Measurements from ENCODE around the gene CEACAM6. TPM values are rescaled to one million over a fixed set of nuclear protein-coding genes. Genes with fewer than 3 reads are reported as not detected.
"Not testable (repeated sequence)": the region's sequence is repeated elsewhere in the genome, so short reads cannot be mapped to it uniquely, and the experiment has no call there.

Gene CEACAM6
- polyA plus RNA-seq (2013, experiment 1 of 2; ENCODE audit: insufficient read length) = not detected
- not detected for polyA plus RNA-seq (2013, experiment 2 of 2; ENCODE audit: insufficient read length)

- no peak for DNase-seq
Observed at GRCh38 chr19:41755328-41755913, at the start of gene CEACAM6. Gene CEACAM6 (plus strand): TSS chr19:41755530. CDS start chr19:41755639, 109 bp downstream.

- peak; percentile 14 for DNase-seq
Observed at GRCh38 chr19:41706741-41707501, 48.4 kb upstream of the CEACAM6 start.

GRCh38 chr19:41707502-41707812 is 47.9 kb upstream of the CEACAM6 start:
- no peak for DNase-seq

GRCh38 chr19:41707871-41708371 is 47.4 kb upstream of the CEACAM6 start:
- no peak for DNase-seq

- DNase-seq = no peak
Observed at GRCh38 chr19:41708481-41708880, 46.8 kb upstream of the CEACAM6 start, which contains the start of gene CEACAM5. Gene CEACAM5 (plus strand): TSS chr19:41708626. CDS start chr19:41708732, 106 bp downstream.

- DNase-seq = not testable (repeated sequence)
Observed at GRCh38 chr19:41709516-41709915, 45.8 kb upstream of the CEACAM6 start.

DNA sequence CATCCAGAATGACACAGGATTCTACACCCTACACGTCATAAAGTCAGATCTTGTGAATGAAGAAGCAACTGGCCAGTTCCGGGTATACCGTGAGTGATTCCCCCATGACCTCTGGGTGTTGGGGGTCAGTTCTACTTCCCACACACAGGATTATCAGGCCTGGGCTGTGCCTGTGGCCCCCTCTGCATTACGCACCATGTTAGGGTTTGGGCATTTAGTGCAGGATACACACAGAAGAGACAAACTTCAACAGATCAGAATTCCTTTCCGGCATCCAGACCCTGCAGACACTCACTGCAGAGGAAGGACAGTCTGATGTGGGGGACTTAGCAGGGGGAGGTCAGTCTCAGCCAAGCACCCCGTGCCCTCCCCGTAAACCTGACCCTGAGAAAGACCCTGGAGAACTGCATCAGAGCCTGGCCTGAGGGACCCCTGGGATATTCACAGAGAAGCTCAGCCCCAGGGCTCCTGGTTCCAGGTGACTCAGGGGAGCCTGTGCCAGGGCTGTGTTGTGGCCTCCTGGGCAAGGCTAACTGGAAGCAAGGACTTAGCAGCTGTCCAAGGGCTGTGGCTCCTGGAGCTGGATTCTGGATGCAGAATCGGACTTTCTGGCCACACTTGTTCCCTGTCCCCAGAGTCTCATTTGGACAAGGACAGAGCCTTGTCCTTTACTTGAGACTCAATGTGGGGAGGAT is 45.2 kb upstream of the CEACAM6 start:
- DNase-seq = no peak

DNA sequence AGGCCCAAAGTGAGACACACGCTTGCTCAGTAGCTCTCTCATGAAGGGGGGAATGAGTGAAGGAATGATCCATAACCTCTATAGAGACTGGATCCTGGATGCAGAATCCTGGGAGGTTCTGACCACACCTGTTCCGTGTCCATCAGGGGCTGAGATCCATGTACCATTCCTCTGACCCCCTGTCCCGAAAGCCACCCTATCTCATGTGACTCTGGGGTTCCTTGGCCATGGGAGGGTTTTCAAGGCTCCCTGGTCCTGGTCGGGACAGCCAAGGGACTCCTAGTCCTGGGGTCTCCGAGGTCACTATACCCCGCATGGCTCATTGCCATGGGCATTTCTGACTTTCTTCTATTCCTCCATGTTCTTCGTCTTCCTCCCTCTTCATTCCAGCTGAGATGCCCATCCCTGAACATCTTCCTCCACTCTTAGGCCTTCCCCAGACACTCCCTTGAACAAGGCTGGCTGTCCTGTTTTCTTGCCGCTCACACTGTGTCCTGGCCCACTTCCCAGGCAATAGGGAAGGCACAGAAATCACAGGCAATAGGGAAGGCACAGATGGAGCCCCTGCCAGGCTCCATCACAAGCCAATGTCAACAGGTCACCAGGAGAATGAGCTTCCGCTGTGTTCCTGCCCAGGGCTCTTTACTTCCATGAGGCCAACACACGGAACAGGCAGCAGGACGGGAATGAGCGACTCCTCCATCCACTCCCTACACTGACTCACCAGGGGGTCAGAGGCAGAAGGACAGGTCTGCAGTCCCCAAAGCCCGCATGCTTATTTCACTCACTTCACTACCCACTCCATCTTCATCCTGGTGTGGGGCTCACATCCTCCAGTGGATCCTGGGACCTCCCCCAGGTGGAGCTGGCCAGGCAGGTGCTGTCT is 43.7 kb upstream of the CEACAM6 start:
- DNase-seq = no peak

DNA sequence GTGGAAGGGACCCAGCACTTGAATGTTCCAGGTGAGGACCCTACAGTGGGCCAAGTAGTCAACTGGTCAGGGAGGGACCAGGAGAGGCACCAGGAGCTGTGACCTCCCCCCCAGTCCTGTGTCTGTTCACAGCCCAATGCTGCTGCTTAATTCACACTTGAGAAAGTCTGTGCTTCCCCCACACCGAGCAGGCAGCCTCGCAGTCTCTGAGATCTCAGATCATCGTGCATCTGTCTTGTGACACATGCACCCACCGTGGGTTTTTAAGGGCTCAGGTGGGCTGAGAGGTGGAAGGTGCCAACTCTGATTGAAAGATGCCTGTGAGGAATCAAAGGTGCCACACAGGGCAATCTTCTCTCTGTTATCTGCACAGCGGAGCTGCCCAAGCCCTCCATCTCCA is 40.7 kb upstream of the CEACAM6 start:
- DNase-seq = no peak

DNA sequence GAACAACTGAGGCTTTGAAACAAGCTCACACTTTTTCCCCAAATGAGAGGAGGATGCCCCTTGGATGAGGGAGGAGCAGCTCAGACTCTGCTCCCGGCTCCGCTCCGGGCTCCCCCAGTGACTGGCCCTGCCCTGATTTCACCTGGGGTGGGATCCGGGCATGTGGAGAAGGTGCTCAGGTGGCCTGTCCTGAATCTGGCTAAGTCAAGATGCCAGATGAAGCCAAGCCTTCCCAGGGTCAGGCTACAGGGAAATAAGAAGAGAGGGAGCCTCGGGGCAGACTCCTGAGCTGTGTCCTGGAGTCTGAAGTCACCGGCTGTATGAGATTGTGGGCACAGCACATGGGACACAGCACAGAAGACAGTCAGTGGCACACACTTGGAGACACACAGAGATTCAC is 36.6 kb upstream of the CEACAM6 start:
- no peak for DNase-seq

- no peak for DNase-seq
Observed at GRCh38 chr19:41720103-41720502, 35.2 kb upstream of the CEACAM6 start.

DNA sequence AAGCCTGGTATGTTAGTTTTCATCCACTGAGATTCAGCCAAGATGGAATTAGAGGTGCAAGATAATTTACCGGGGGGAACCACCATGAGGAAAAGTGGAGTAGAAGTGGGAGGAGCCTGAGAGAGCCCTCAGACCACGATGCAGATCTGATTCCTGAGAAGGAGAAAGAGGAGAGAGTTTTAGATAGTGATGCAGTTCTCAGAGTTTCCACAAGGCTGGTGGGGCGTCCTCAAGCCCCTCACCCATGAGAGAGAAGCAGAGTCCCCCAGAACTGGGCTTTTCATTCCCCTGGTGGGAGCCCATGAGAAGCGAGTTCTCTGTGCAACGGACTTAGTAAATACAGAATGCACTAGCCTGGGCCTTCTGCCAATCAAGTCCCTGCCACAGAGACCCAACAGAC is 28.8 kb upstream of the CEACAM6 start:
- DNase-seq = no peak

DNA sequence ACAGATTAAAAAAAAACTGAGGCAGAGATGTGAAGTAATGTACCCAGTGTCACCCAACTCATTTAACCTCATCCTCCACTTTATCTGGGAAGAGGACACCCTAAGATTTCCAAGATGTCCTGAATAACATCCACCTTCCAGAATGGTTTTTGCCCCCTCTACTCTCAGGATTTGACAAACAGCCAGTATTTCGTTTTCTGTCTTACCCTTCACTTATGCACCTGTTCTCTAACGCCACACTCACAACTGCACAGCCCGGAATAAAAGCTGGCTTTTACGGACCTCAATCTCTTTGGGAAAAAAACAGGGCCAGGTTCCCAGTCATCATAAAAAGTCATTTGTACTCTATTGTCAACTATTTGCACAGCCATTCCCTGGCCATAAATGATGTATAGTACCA is 21.2 kb upstream of the CEACAM6 start:
- no peak for DNase-seq

GRCh38 chr19:41734585-41734984 is 20.7 kb upstream of the CEACAM6 start:
- no peak for DNase-seq

GRCh38 chr19:41735071-41735600 is 20.2 kb upstream of the CEACAM6 start:
- DNase-seq = no peak

DNA sequence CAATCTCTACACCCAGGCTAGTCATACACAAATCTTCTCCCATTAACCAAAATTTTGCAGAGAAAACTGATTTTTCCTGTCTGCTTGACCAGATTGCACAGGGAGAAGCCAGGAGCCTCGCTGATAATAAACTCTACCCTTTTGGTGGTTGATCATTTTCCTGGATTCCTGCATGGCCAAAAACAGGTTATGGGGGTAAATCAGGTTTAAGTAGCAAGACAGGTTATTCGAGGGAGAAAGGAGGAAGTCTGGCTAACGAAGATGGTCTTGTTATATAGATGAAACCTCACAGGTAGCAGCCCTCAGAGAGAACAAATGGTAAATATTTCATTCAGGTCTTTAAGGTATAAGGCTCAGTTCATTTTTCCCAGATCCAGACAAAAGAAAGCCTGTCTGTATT is 16.0 kb upstream of the CEACAM6 start:
- no peak for DNase-seq

- DNase-seq = no peak
Observed at GRCh38 chr19:41740415-41741243, 14.7 kb upstream of the CEACAM6 start.

GRCh38 chr19:41741244-41741554 is 14.1 kb upstream of the CEACAM6 start:
- no peak for DNase-seq

GRCh38 chr19:41744850-41745249 is 10.5 kb upstream of the CEACAM6 start:
- DNase-seq = no peak

DNA sequence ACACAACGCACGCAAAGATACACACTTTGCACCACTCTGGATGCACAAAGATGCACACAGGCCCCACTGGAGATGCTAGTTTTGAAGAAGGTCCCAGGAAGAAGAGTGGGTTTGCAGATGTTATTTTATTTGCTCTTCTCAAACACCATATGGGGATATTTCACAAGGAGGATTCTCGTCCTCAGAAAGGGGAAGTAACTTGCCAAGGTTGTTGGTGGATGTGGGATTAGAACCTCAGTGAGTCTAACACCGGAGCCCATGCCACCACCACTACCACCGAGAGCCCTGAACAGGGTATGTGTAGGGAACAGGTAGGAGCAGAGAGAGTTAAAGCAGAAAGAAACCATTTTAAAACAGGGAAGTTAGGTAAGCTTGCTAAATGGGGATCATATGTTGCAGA is 9.6 kb upstream of the CEACAM6 start:
- no peak for DNase-seq

GRCh38 chr19:41746593-41747227 is 8.6 kb upstream of the CEACAM6 start:
- DNase-seq = peak; percentile 37
